HG02623 (cell line): ENCODE data around the gene PRND.
"Not testable (repeated sequence)": the region's sequence is repeated elsewhere in the genome, so short reads cannot be mapped to it uniquely, and the experiment has no call there.

Experiments
- ATAC-seq: cut with Tn5 transposase; IDR thresholded peaks from one replicate; pipeline ENCODE4 v1.9.1; 2021; ENCODE audit warnings: moderate library complexity; ENCODE audit not compliant: unreplicated experiment

PRND gene

GRCh38 chr20:4721719-4722118 lies at the start of gene PRND:
Gene PRND (plus strand): TSS chr20:4721909. CDS start chr20:4724552, 2,643 bp downstream.
- no peak for ATAC-seq

- ATAC-seq, result no peak
Measured at GRCh38 chr20:4672948-4673347, 48.8 kb upstream of the PRND start.

GRCh38 chr20:4673371-4674001 lies 48.2 kb upstream of the PRND start:
- ATAC-seq, result no peak

GRCh38 chr20:4674672-4675071 lies 47.0 kb upstream of the PRND start:
- no peak for ATAC-seq

GRCh38 chr20:4677846-4678245 lies 43.9 kb upstream of the PRND start:
- ATAC-seq, result no peak

- ATAC-seq, result no peak
Measured at GRCh38 chr20:4681401-4681800, 40.3 kb upstream of the PRND start.

- no peak for ATAC-seq
Measured at GRCh38 chr20:4681991-4682401, 39.7 kb upstream of the PRND start.

- ATAC-seq, result no peak
Measured at GRCh38 chr20:4682682-4683081, 39.0 kb upstream of the PRND start.

GRCh38 chr20:4683261-4683660 lies 38.4 kb upstream of the PRND start:
- no peak for ATAC-seq

- no peak for ATAC-seq
Measured at GRCh38 chr20:4684837-4685413, 36.8 kb upstream of the PRND start.

GRCh38 chr20:4685923-4686221 lies 35.8 kb upstream of the PRND start:
- no peak for ATAC-seq

GRCh38 chr20:4688305-4688704 lies 33.4 kb upstream of the PRND start:
- no peak for ATAC-seq

- no peak for ATAC-seq
Measured at GRCh38 chr20:4689220-4689619, 32.5 kb upstream of the PRND start.

- no peak for ATAC-seq
Measured at GRCh38 chr20:4691753-4692152, 30.0 kb upstream of the PRND start.

- ATAC-seq, result no peak
Measured at GRCh38 chr20:4694076-4694475, 27.6 kb upstream of the PRND start.

- ATAC-seq, result no peak
Measured at GRCh38 chr20:4697189-4697830, 24.4 kb upstream of the PRND start.

GRCh38 chr20:4697831-4698221 lies 23.9 kb upstream of the PRND start:
- ATAC-seq, result no peak

GRCh38 chr20:4699216-4699615 lies 22.5 kb upstream of the PRND start:
- ATAC-seq, result no peak

- ATAC-seq, result no peak
Measured at GRCh38 chr20:4699957-4700356, 21.8 kb upstream of the PRND start.

GRCh38 chr20:4702562-4703280 lies 19.0 kb upstream of the PRND start:
- no peak for ATAC-seq

GRCh38 chr20:4703281-4703676 lies 18.4 kb upstream of the PRND start:
- ATAC-seq, result no peak

- not testable (repeated sequence) for ATAC-seq
Measured at GRCh38 chr20:4706941-4707340, 14.8 kb upstream of the PRND start.
